ENCODE data around the gene CDK5RAP3.

CDK5RAP3 gene

GRCh38 chr17:48024149-48025039, 53.5 kb downstream of the CDK5RAP3 start:
- no peak for DNase-seq (ENCODE audit: low read depth)

- peak; percentile 85 for DNase-seq (ENCODE audit: low read depth)
These were observed 54.4 kb downstream of the CDK5RAP3 start for GRCh38 chr17:48025040-48025903.

- no peak for DNase-seq (ENCODE audit: low read depth)
These were observed 55.1 kb downstream of the CDK5RAP3 start for GRCh38 chr17:48025904-48026501.

- peak; percentile 70 for DNase-seq (ENCODE audit: low read depth)
These were observed 55.8 kb downstream of the CDK5RAP3 start for GRCh38 chr17:48026502-48027321.

GRCh38 chr17:48027322-48027981, 56.5 kb downstream of the CDK5RAP3 start:
- DNase-seq (ENCODE audit: low read depth) = no peak

GRCh38 chr17:48028736-48029135, 57.8 kb downstream of the CDK5RAP3 start:
- no peak for DNase-seq (ENCODE audit: low read depth)

GRCh38 chr17:48030531-48030930, 59.6 kb downstream of the CDK5RAP3 start:
- no peak for DNase-seq (ENCODE audit: low read depth)

Measured in non-pigmented ciliary epithelial cell (primary cell).